Pancreas (tissue), 10 donors: ENCODE data around the gene ZFAND2A. TPM values are rescaled to one million over a fixed set of nuclear protein-coding genes. Genes with fewer than 3 reads are reported as not detected.

ENCODE experiments used
- ATAC-seq, 4 donors: fragments of 200-7000 bp; cut with Tn5 transposase; one replicate each; pipeline versions ENCODE4 v1.8.0 to v1.9.1; 2020; ENCODE audit warnings: mild to moderate bottlenecking in 4 of 4, moderate library complexity in 4 of 4
- DNase-seq, 6 donors: peaks; one replicate each; pipeline ENCODE4 v3.0.0-alpha.2; 2020
- FAIRE-seq: peaks from 2 replicates; lab custom pipeline; 2012; peaks lifted over from hg19 to GRCh38; lab: Jason Lieb, UNC
- H3K27ac ChIP-seq, 4 donors: fragments of 200-600 bp; sonication (generic); 1 replicate in 3 of 4; 2 replicates in 1 of 4; pipeline versions ENCODE4 v1.5.0 to v1.8.0; 2020
- H3K27me3 ChIP-seq, 4 donors: fragments of 200-600 bp; one replicate each; pipeline ENCODE4 v1.8.0; 2021
- H3K36me3 ChIP-seq, 3 donors: fragments of 200-600 bp; sonication (generic) in 1 of 3; one replicate each; pipeline versions ENCODE4 v1.5.0 to v1.8.0; 2020 to 2021
- H3K4me1 ChIP-seq, 3 donors: fragments of 200-600 bp; one replicate each; pipeline ENCODE4 v1.8.0; 2021
- H3K4me3 ChIP-seq, 4 donors: fragments of 200-600 bp; sonication (generic) in 2 of 4; one replicate each; pipeline versions ENCODE4 v1.5.0 to v1.8.0; 2020 to 2021
- H3K9me3 ChIP-seq, 4 donors: fragments of 200-600 bp; one replicate each; pipeline ENCODE4 v1.8.0; 2021
- CTCF ChIP-seq, 4 donors: fragments of 200-600 bp; sonication (generic) in 3 of 4; IDR thresholded peaks; one replicate each; pipeline versions ENCODE4 v1.5.0 to v1.8.0; 2021; ENCODE audit warnings: antibody characterized with exemption in 4 of 4
- WGBS, 2 donors: extraction: QIAGEN DNeasy Blood & Tissue Kit; methylation state at CpG; one replicate each; pipeline ENCODE4 v1.1.7; 2013; 5-methylcytosine and 5-hydroxymethylcytosine counted together
- intact Hi-C, 3 donors: fragments of 100-400 bp; cut with DNase I; formaldehyde crosslinking; loops; one replicate each; pipeline versions ENCODE4 v1.11.1 to v1.14.2; 2022
- polyA plus RNA-seq, 2 donors: library from polyadenylated mRNA; stranded (reverse); fragments of 200-250 nt; gene quantifications; one replicate each; pipeline ENCODE4 v1.2.3, GENCODE V29; 2013
- total RNA-seq, 6 donors: library from RNA; stranded (reverse); fragmentation: NEBNext Ultra II Directional in 4 of 6; extraction: Animal tissue kit (Norgen Biotek cat#: 25700) in 4 of 6; gene quantifications; one replicate each; pipeline versions ENCODE4 v1.2.1 to v1.2.4, GENCODE V29; 2021 to 2023
- donor health status: healthy with polysubstance abuse.
- donor health status: DM: no; HTN: no; CAD: no; lungs with moderate emphysema.
- donor health status: DM: no; HTN: no; CAD: no.
- donor health status: control.
- donor health status: control.
- donor health status: Bipolar disorder and iron deficiency.
- donor health status: DM: yes; HTN: yes; CAD: no.
- donor health status: DM: no; HTN: no; CAD: no.
- donor health status: DM: no; HTN: no; CAD: no.
- donor health status: DM: yes; HTN: yes; CAD: no.

Gene ZFAND2A
- total and polyA plus RNA-seq, 8 donors: 6.1 to 35.0 (median 15.3) TPM

DNA sequence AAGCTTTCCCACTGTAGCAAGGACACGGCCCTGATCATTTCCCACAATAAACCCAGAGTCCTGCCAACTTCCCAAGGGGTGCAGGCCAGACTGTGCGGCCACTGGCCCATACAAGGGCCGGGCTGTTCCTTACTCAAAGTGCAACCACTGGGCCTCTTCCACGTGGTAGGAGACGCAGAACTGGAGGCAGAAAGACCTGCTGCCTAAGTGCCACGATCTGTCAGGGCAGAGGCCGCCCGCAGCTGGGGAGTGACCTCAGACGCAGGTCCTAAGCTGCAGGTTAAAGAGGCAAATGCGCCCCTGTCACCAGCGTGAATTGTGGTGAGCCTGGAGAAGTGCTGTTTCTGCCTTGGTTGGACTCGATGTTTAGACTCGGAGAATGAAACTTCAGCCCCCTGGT, 45.9 kb downstream of the ZFAND2A start:
- DNase-seq: peak in 1 of 6 donors; percentile 41

GRCh38 chr7:1113548-1113885, 46.5 kb downstream of the ZFAND2A start:
- no peaks in the 10 kb centered on the region for H3K4me1 ChIP-seq
- intact Hi-C loops: no loop called here
- H3K4me3 ChIP-seq: no peak overlapping the region
- FAIRE-seq (no peak), ATAC-seq (peak in 1 of 4 donors; percentile 46), DNase-seq (peak in 2 of 6 donors; percentile 40 to 64)
- no peak overlapping the region for H3K27ac ChIP-seq
- no peak for TF ChIP-seq CTCF (IDR thresholded peaks at IDR 0.05)
- H3K36me3 ChIP-seq: no peaks in the 10 kb centered on the region
- H3K9me3 ChIP-seq: no peaks in the 10 kb centered on the region
- 89 to 90% methylated on average over 18 of the region's 18 CpGs for WGBS, 2 donors
- H3K27me3 ChIP-seq: no peaks in the 10 kb centered on the region

More for the DNA sequence above, 45.9 kb downstream of the ZFAND2A start:
- Histone ChIP-seq H3K27me3 (no peaks in the 10 kb centered on the region), H3K4me3 (no peak overlapping the region), H3K27ac (no peak overlapping the region), H3K36me3 (no peaks in the 10 kb centered on the region), H3K4me1 (no peaks in the 10 kb centered on the region), H3K9me3 (no peaks in the 10 kb centered on the region)
- ATAC-seq (no peak), FAIRE-seq (no peak)
- 92% methylated on average over 13 of the region's 13 CpGs for WGBS, 2 donors
- intact Hi-C loops: no loop called here
- no peak for TF ChIP-seq CTCF (IDR thresholded peaks at IDR 0.05)

- Histone ChIP-seq H3K27ac (no peak overlapping the region), H3K4me3 (no peak overlapping the region), H3K36me3 (no peaks in the 10 kb centered on the region), H3K9me3 (no peaks in the 10 kb centered on the region), H3K4me1 (no peaks in the 10 kb centered on the region), H3K27me3 (no peaks in the 10 kb centered on the region)
- peak in 2 of 4 donors; percentile 40 to 61 for ATAC-seq
- 91 to 92% methylated on average over 42 to 43 of the region's 43 CpGs for WGBS, 2 donors
- intact Hi-C loops: no loop called here
- no peak for TF ChIP-seq CTCF (IDR thresholded peaks at IDR 0.05)
- no peak for FAIRE-seq
- DNase-seq: peak in 2 of 6 donors; percentile 28 to 29
These were observed 47.1 kb downstream of the ZFAND2A start for GRCh38 chr7:1112625-1113547.

DNA sequence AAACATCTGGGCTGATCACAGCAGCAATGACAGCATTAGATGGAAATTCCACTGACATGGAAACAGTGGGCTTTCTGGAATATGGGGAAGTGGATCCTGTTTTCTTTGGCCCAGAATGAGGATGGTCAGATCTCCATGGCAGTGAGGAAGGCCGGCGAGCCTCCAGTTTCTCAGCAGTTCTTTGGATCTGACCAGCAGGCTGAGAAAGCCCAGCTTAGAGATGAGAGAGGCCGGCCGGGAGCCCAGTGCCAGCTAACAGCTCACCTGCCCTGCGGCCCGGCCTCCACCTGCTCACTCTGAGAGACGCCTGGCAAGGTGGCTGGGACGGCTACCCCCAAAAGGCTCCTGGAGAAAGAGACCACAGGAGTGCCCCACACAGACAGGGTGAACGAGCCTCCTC, 47.9 kb downstream of the ZFAND2A start:
- peak in 2 of 6 donors; percentile 33 to 35 for DNase-seq
- Histone ChIP-seq H3K9me3 (no peaks in the 10 kb centered on the region), H3K4me3 (no peak overlapping the region), H3K27me3 (no peaks in the 10 kb centered on the region), H3K27ac (no peak overlapping the region), H3K4me1 (no peaks in the 10 kb centered on the region), H3K36me3 (no peaks in the 10 kb centered on the region)
- FAIRE-seq: no peak
- intact Hi-C loops: no loop called here
- TF ChIP-seq CTCF (IDR thresholded peaks at IDR 0.05): no peak
- WGBS, 2 donors: 94% methylated on average over 9 of the region's 9 CpGs
- ATAC-seq: no peak

DNA sequence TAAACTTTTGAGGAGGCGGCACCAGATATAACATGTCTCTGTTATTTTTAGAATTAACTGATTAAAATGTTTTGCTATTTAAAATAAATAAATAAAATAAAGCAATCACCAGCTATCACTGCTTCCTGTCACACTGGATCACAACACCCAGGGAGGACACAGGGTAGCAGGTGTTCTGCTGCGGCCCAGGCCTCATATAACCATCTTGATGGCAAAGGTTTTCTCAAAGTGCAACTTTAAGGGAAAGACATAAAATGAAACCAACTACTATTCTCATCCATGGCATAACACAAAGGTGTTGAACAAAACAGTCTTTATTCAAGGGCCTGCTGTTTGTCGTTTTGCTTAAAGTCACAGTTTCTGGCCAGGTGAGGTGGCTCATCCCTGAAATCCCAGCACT, 48.8 kb downstream of the ZFAND2A start:
- WGBS, 2 donors: 87 to 89% methylated on average over 3 of the region's 3 CpGs
- ATAC-seq (no peak), DNase-seq (peak in 1 of 6 donors; percentile 13), FAIRE-seq (no peak)
- H3K36me3 ChIP-seq: no peaks in the 10 kb centered on the region
- H3K4me3 ChIP-seq: no peak overlapping the region
- no peaks in the 10 kb centered on the region for H3K9me3 ChIP-seq
- H3K4me1 ChIP-seq: no peaks in the 10 kb centered on the region
- no peaks in the 10 kb centered on the region for H3K27me3 ChIP-seq
- TF ChIP-seq CTCF (IDR thresholded peaks at IDR 0.05): no peak
- no peak overlapping the region for H3K27ac ChIP-seq
- intact Hi-C loops: no loop called here
